HEK293 (cell line): ENCODE data around the gene ARL13B.

ENCODE experiments used
- ZNF23 ChIP-seq: fragments of 450-650 bp; formaldehyde crosslinking; IDR thresholded peaks from 2 replicates; pipeline ENCODE4 v1.5.1; 2016; ENCODE audit warnings: missing biosample characterization, missing genetic modification characterization, borderline replicate concordance
- ZNF292 ChIP-seq: fragments of 450-650 bp; formaldehyde crosslinking; IDR thresholded peaks from 2 replicates; pipeline ENCODE4 v1.5.1; 2016; ENCODE audit warnings: low read depth, missing biosample characterization, missing genetic modification characterization, borderline replicate concordance
- ZNF558 ChIP-seq: fragments of 450-650 bp; formaldehyde crosslinking; IDR thresholded peaks from 2 replicates; pipeline ENCODE4 v1.5.1; 2016; ENCODE audit warnings: missing biosample characterization, missing genetic modification characterization
- TF ChIP-seq, protein P1 (sequence below): fragments of 450-650 bp; formaldehyde crosslinking; IDR thresholded peaks from 2 replicates; pipeline ENCODE4 v1.5.1; 2016; ENCODE audit warnings: missing biosample characterization, missing genetic modification characterization
- TF ChIP-seq, protein P2 (sequence below): fragments of 450-650 bp; formaldehyde crosslinking; IDR thresholded peaks from 2 replicates; pipeline ENCODE4 v1.5.1; 2016; ENCODE audit warnings: missing biosample characterization, missing genetic modification characterization

DNA sequence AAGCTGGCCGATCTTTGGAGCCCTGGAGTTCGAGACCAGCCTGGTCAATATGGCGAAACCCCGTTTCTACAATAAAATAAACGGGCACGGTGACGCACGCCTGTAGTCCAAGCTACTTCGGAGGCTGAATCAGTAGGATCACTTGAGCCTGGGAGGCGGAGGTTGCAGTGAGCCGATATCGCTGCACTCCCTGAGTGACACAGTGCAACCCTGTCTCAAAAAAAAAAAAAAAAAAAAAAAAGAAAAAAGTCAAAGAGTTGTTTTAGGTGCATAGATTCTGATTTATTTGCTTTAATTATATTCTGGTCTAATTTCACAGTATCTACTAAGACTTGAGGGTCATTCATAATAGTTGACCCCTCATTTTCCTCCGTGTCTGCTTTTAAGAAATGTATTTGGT is 1.7 kb downstream of the ARL13B start:
- TF ChIP-seq ZNF558 (tag by site-specific recombination) (no peak), ZNF292 (no peak), ZNF23 (tag by site-specific recombination) (no peak)
- TF ChIP-seq, protein P1, sequence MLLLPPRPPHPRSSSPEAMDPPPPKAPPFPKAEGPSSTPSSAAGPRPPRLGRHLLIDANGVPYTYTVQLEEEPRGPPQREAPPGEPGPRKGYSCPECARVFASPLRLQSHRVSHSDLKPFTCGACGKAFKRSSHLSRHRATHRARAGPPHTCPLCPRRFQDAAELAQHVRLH, result no peak
- TF ChIP-seq, protein P2, sequence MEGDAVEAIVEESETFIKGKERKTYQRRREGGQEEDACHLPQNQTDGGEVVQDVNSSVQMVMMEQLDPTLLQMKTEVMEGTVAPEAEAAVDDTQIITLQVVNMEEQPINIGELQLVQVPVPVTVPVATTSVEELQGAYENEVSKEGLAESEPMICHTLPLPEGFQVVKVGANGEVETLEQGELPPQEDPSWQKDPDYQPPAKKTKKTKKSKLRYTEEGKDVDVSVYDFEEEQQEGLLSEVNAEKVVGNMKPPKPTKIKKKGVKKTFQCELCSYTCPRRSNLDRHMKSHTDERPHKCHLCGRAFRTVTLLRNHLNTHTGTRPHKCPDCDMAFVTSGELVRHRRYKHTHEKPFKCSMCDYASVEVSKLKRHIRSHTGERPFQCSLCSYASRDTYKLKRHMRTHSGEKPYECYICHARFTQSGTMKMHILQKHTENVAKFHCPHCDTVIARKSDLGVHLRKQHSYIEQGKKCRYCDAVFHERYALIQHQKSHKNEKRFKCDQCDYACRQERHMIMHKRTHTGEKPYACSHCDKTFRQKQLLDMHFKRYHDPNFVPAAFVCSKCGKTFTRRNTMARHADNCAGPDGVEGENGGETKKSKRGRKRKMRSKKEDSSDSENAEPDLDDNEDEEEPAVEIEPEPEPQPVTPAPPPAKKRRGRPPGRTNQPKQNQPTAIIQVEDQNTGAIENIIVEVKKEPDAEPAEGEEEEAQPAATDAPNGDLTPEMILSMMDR (tag by site-specific recombination), result no peak
